OCI-LY7 (cell line): Measurements from ENCODE around the gene ZNF536. TPM values are rescaled to one million over a fixed set of nuclear protein-coding genes. Genes with fewer than 3 reads are reported as not detected.

ENCODE experiments used
- BruUV-seq: library from RNA; stranded (reverse); fragments of 400-500 nt; replicated peaks from 2 replicates; lab custom pipeline; 2021; lab: Mats Ljungman, UMichigan
- CTCF ChIA-PET: fragments of 300-600 bp; sonication (Branson Sonifier 250); formaldehyde crosslinking; loops from one replicate; lab custom pipeline; 2022; ENCODE audit warnings: antibody characterized with exemption; ENCODE audit not compliant: unreplicated experiment; lab: Charles Lee
- POLR2A ChIA-PET: fragments of 300-600 bp; sonication (Branson Sonifier 250); formaldehyde crosslinking; loops from one replicate; lab custom pipeline; 2022; ENCODE audit warnings: antibody characterized with exemption; lab: Charles Lee
- DNase-seq: peaks from one replicate; pipeline ENCODE4 v3.0.0-alpha.2; 2015; ENCODE audit warnings: low spot score
- H2AFZ ChIP-seq: fragments of 200-600 bp; sonication (generic), shearing (Covaris generic); 2 replicates; pipeline ENCODE4 v1.6.1; 2014; ENCODE audit warnings: mild to moderate bottlenecking, antibody characterized with exemption, low read length, moderate library complexity
- H3K27ac ChIP-seq: fragments of 200-600 bp; sonication (generic); 2 replicates; pipeline ENCODE4 v1.5.1; 2014; ENCODE audit warnings: mixed run types, low read depth, mild to moderate bottlenecking, moderate library complexity, low read length, inconsistent platforms; ENCODE audit not compliant: poor library complexity, severe bottlenecking
- H3K36me3 ChIP-seq: fragments of 200-600 bp; sonication (generic); 2 replicates; pipeline ENCODE4 v1.6.1; 2014; ENCODE audit warnings: mild to moderate bottlenecking, antibody characterized with exemption, low read length, moderate library complexity, mixed read lengths; ENCODE audit not compliant: insufficient read depth
- H3K4me1 ChIP-seq: fragments of 200-600 bp; sonication (generic); 2 replicates; pipeline ENCODE4 v1.5.1; 2014; ENCODE audit warnings: mild to moderate bottlenecking, low read length; ENCODE audit not compliant: insufficient read depth, poor library complexity, severe bottlenecking
- H3K4me2 ChIP-seq: fragments of 200-600 bp; sonication (generic); 2 replicates; pipeline ENCODE4 v1.6.1; 2014; ENCODE audit warnings: mild to moderate bottlenecking, low read length
- H3K4me3 ChIP-seq: fragments of 200-600 bp; sonication (generic); 2 replicates; pipeline ENCODE4 v1.5.1; 2014; ENCODE audit warnings: mild to moderate bottlenecking, low read depth, low read length; ENCODE audit not compliant: poor library complexity, severe bottlenecking
- H3K79me2 ChIP-seq: fragments of 200-600 bp; sonication (generic); 2 replicates; pipeline ENCODE4 v1.6.1; 2016; ENCODE audit warnings: low read depth, mild to moderate bottlenecking, low read length, moderate library complexity, mixed read lengths; ENCODE audit not compliant: insufficient read depth
- H3K9me2 ChIP-seq: fragments of 200-600 bp; sonication (generic); 2 replicates; pipeline ENCODE4 v1.6.1; 2016; ENCODE audit warnings: mild to moderate bottlenecking, low read length, mixed read lengths; ENCODE audit not compliant: insufficient read depth
- H3K9me3 ChIP-seq: fragments of 200-600 bp; sonication (generic); 2 replicates; pipeline ENCODE4 v1.6.1; 2014; ENCODE audit warnings: mild to moderate bottlenecking, mixed run types, low read length, mixed read lengths
- H4K20me1 ChIP-seq: fragments of 200-600 bp; sonication (generic); 2 replicates; pipeline ENCODE4 v1.6.1; 2014; ENCODE audit warnings: mild to moderate bottlenecking, antibody characterized with exemption, low read length, moderate library complexity, mixed read lengths; ENCODE audit not compliant: insufficient read depth
- CTCF ChIP-seq: fragments of 200-600 bp; sonication (generic); conservative IDR thresholded peaks from 2 replicates; pipeline ENCODE4 v1.5.1; 2014; ENCODE audit warnings: mild to moderate bottlenecking, antibody characterized with exemption, low read length, moderate library complexity, mixed read lengths
- EZH2phosphoT487 ChIP-seq: fragments of 200-600 bp; sonication (generic); IDR thresholded peaks from 2 replicates; pipeline ENCODE4 v1.6.1; 2018; ENCODE audit warnings: low read depth, borderline replicate concordance, mild to moderate bottlenecking, mixed run types, antibody characterized with exemption, low read length, moderate library complexity, mixed read lengths
- intact Hi-C: fragments of 100-400 bp; cut with micrococcal nuclease; formaldehyde crosslinking; loops from one replicate; pipeline ENCODE4 v1.10.0; 2022; ENCODE audit not compliant: unreplicated experiment
- total RNA-seq, 2 experiments: library from RNA; depleted of rRNA in 1 of 2; stranded (reverse); fragments of >200 nt in 1 of 2; shearing (Covaris generic) in 1 of 2; gene quantifications; 2 replicates each; pipeline ENCODE4 v1.2.3, GENCODE V29; 2014 to 2022

ZNF536 gene
- total RNA-seq, 2 experiments from 2014 or later = 0.06 to 0.30 TPM

- H3K4me3 ChIP-seq = no peak overlapping the region
- POLR2A ChIA-PET = no interaction called here
- intact Hi-C loops = no loop called here
- H3K4me2 ChIP-seq = no peak overlapping the region
- DNase-seq = no peak
- CTCF ChIA-PET = no interaction called here
- no peaks in the 10 kb centered on the region for H4K20me1 ChIP-seq
- H3K9me2 ChIP-seq = no peaks in the 10 kb centered on the region
- TF ChIP-seq EZH2phosphoT487 = no peak
- TF ChIP-seq CTCF = no peak
- no peaks in the 10 kb centered on the region for H3K36me3 ChIP-seq
- no peaks in the 10 kb centered on the region for H3K4me1 ChIP-seq
- BruUV-seq = no TSS peak
- H3K27ac ChIP-seq = no peak overlapping the region
- no peak overlapping the region for H2AFZ ChIP-seq
- no peaks in the 10 kb centered on the region for H3K9me3 ChIP-seq
- no peaks in the 10 kb centered on the region for H3K79me2 ChIP-seq
Measured at GRCh38 chr19:30579419-30579818, 207.2 kb downstream of the ZNF536 start.

- TF ChIP-seq EZH2phosphoT487 (no peak), CTCF (no peak)
- H3K79me2 ChIP-seq = no peaks in the 10 kb centered on the region
- no peaks in the 10 kb centered on the region for H4K20me1 ChIP-seq
- no peaks in the 10 kb centered on the region for H3K9me3 ChIP-seq
- no peak overlapping the region for H3K4me2 ChIP-seq
- no peak overlapping the region for H2AFZ ChIP-seq
- intact Hi-C loops = no loop called here
- no peak overlapping the region for H3K27ac ChIP-seq
- BruUV-seq = no TSS peak
- H3K4me3 ChIP-seq = no peak overlapping the region
- no peaks in the 10 kb centered on the region for H3K9me2 ChIP-seq
- ChIA-PET POLR2A (no interaction called here), CTCF (no interaction called here)
- H3K4me1 ChIP-seq = no peaks in the 10 kb centered on the region
- no peaks in the 10 kb centered on the region for H3K36me3 ChIP-seq
- no peak for DNase-seq
Measured at GRCh38 chr19:30580673-30581072, 208.5 kb downstream of the ZNF536 start.

- H4K20me1 ChIP-seq = no peaks in the 10 kb centered on the region
- H3K9me3 ChIP-seq = no peaks in the 10 kb centered on the region
- intact Hi-C loops = no loop called here
- H3K4me3 ChIP-seq = no peak overlapping the region
- no peak overlapping the region for H3K27ac ChIP-seq
- no peak overlapping the region for H3K4me2 ChIP-seq
- BruUV-seq = no TSS peak
- ChIA-PET CTCF (no interaction called here), POLR2A (no interaction called here)
- H2AFZ ChIP-seq = no peak overlapping the region
- no peaks in the 10 kb centered on the region for H3K36me3 ChIP-seq
- H3K79me2 ChIP-seq = no peaks in the 10 kb centered on the region
- TF ChIP-seq EZH2phosphoT487 (no peak), CTCF (no peak)
- H3K9me2 ChIP-seq = no peaks in the 10 kb centered on the region
- no peak for DNase-seq
- no peaks in the 10 kb centered on the region for H3K4me1 ChIP-seq
Measured at GRCh38 chr19:30584090-30584489, 211.9 kb downstream of the ZNF536 start.
